Esophagus muscularis mucosa (tissue), 4 donors: ENCODE measurements around the gene VKORC1.

Source experiments
- EP300 ChIP-seq: sonication (generic); formaldehyde crosslinking; IDR thresholded peaks from one replicate; pipeline ENCODE4 v1.6.1; 2017; ENCODE audit warnings: antibody characterized with exemption
- POLR2A ChIP-seq: fragments of 450-650 bp; IDR thresholded peaks from one replicate; pipeline ENCODE4 v1.6.1; 2017; ENCODE audit warnings: antibody characterized with exemption, moderate library complexity, mild to moderate bottlenecking, low read depth
- TF ChIP-seq, protein P1 (sequence below), 3 experiments: fragments of 200-600 bp in 2 of 3; fragments of 450-650 bp in 1 of 3; sonication (generic) in 2 of 3; IDR thresholded peaks; one replicate each; pipeline ENCODE4 v1.5.1; 2017 to 2019; ENCODE audit warnings: antibody characterized with exemption in 3 of 3, mild to moderate bottlenecking in 2 of 3, moderate library complexity in 1 of 3

DNA sequence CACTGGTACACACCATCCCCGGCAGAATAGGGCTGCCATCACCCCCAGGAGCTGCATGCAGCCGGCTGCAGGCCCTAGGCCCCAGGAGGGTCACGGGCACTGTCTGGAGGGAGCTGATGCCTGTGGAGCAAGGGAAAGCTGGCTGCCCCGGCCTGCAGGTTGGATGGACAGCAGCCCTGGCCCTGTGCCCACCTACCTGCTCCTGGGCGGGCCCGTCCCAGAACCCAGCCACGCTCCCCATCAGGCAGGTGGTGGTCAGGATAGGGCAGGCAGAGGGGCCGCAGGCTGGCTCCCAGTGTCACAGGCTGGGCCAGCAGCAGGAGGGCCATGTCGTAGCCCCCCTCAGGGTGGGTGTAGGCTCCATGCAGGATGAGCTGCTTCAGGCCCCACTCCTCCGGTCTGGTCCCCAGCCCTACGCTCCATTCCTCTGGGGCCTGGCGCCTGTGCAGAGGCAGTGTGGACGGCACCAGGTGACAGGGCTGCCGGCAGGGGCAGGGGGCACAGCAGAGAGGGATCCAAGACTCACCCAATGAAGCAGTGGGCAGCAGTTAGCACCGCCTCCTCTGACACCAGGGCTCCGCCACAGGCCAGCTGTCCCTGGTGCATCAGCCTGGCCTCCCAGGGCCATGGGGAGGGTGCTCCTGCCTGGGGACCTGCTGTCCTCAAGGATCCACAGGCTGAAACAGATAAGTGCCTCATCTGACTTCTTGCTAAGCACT, 9.9 kb downstream of the VKORC1 start:
- TF ChIP-seq, protein P1, sequence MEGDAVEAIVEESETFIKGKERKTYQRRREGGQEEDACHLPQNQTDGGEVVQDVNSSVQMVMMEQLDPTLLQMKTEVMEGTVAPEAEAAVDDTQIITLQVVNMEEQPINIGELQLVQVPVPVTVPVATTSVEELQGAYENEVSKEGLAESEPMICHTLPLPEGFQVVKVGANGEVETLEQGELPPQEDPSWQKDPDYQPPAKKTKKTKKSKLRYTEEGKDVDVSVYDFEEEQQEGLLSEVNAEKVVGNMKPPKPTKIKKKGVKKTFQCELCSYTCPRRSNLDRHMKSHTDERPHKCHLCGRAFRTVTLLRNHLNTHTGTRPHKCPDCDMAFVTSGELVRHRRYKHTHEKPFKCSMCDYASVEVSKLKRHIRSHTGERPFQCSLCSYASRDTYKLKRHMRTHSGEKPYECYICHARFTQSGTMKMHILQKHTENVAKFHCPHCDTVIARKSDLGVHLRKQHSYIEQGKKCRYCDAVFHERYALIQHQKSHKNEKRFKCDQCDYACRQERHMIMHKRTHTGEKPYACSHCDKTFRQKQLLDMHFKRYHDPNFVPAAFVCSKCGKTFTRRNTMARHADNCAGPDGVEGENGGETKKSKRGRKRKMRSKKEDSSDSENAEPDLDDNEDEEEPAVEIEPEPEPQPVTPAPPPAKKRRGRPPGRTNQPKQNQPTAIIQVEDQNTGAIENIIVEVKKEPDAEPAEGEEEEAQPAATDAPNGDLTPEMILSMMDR (IDR thresholded peaks at IDR 0.05), result no peak
- TF ChIP-seq POLR2A (no peak), EP300 (no peak)
